Fibroblast of skin of left biceps (primary cell): ENCODE measurements around the gene LY86.

Experiments
- DNase-seq, 2 experiments: peaks; one replicate each; pipeline ENCODE4 v3.0.0-alpha.2; 2013; ENCODE audit warnings: low read depth in 2 of 2

LY86 gene

GRCh38 chr6:6623553-6623952 lies 35.0 kb downstream of the LY86 start:
- no peak for DNase-seq

- no peak for DNase-seq
Measured at GRCh38 chr6:6624269-6624990, 35.9 kb downstream of the LY86 start.

- no peak for DNase-seq
Measured at GRCh38 chr6:6626187-6626586, 37.7 kb downstream of the LY86 start.

GRCh38 chr6:6629402-6629801 lies 40.9 kb downstream of the LY86 start:
- DNase-seq, result no peak

GRCh38 chr6:6631053-6631452 lies 42.5 kb downstream of the LY86 start:
- DNase-seq, result no peak

- DNase-seq, result no peak
Measured at GRCh38 chr6:6631534-6632276, 43.2 kb downstream of the LY86 start.

- no peak for DNase-seq
Measured at GRCh38 chr6:6633898-6634734, 45.6 kb downstream of the LY86 start.

GRCh38 chr6:6634735-6635075 lies 46.2 kb downstream of the LY86 start:
- DNase-seq, result no peak

- no peak for DNase-seq
Measured at GRCh38 chr6:6635291-6635690, 46.8 kb downstream of the LY86 start.

- no peak for DNase-seq
Measured at GRCh38 chr6:6635869-6636268, 47.3 kb downstream of the LY86 start.

- DNase-seq, result no peak
Measured at GRCh38 chr6:6639572-6639971, 51.1 kb downstream of the LY86 start.

GRCh38 chr6:6640926-6641325 lies 52.4 kb downstream of the LY86 start:
- no peak for DNase-seq

GRCh38 chr6:6643398-6643797 lies 54.9 kb downstream of the LY86 start:
- DNase-seq, result no peak

- DNase-seq, result no peak
Measured at GRCh38 chr6:6645261-6645917, 56.9 kb downstream of the LY86 start.

- DNase-seq, result no peak
Measured at GRCh38 chr6:6646384-6646783, 57.9 kb downstream of the LY86 start.

- DNase-seq, result no peak
Measured at GRCh38 chr6:6646859-6647258, 58.3 kb downstream of the LY86 start.

- DNase-seq, result no peak
Measured at GRCh38 chr6:6648692-6649343, 60.3 kb downstream of the LY86 start.

- no peak for DNase-seq
Measured at GRCh38 chr6:6649824-6650349, 61.4 kb downstream of the LY86 start.

- DNase-seq, result no peak
Measured at GRCh38 chr6:6650839-6651238, 62.3 kb downstream of the LY86 start.

- DNase-seq, result no peak
Measured at GRCh38 chr6:6651335-6651734, 62.8 kb downstream of the LY86 start.

- no peak for DNase-seq
Measured at GRCh38 chr6:6652932-6653331, 64.4 kb downstream of the LY86 start.
